B cell (primary cell): ENCODE measurements around the gene PDE4C. TPM values are rescaled to one million over a fixed set of nuclear protein-coding genes. Genes with fewer than 3 reads are reported as not detected.

Experiments used
- ATAC-seq: fragments of 200-7000 bp; cut with Tn5 transposase; one replicate; pipeline ENCODE4 v1.10.0; 2021; ENCODE audit warnings: low read depth, mild to moderate bottlenecking, moderate number of reproducible peaks, moderate library complexity
- CTCF ChIA-PET: fragments of 350-600 bp; sonication (Branson Sonifier 250); formaldehyde crosslinking; loops from one replicate; lab custom pipeline; 2021; ENCODE audit warnings: antibody characterized with exemption, inconsistent platforms; lab: Charles Lee
- POLR2A ChIA-PET: fragments of 350-600 bp; sonication (Branson Sonifier 250); formaldehyde crosslinking; loops from one replicate; lab custom pipeline; 2021; ENCODE audit warnings: antibody characterized with exemption; lab: Charles Lee
- DNase-seq: peaks from one replicate; pipeline ENCODE4 v3.0.0; 2013
- H2AFZ ChIP-seq: 2 replicates; pipeline ENCODE4 v1.6.1; 2012; ENCODE audit warnings: mild to moderate bottlenecking, low read depth, low read length; ENCODE audit not compliant: insufficient read depth, poor library complexity, severe bottlenecking
- H3K27ac ChIP-seq, 2 donors: 1 replicate in 1 of 2; 2 replicates in 1 of 2; pipeline ENCODE4 v1.5.1; 2012 to 2013; ENCODE audit warnings: low read length in 2 of 2, mild to moderate bottlenecking in 2 of 2, moderate library complexity in 1 of 2
- H3K27me3 ChIP-seq, 4 experiments: fragments of 200-600 bp in 1 of 4; sonication (generic) in 1 of 4; replicated peaks in 1 of 4; 1 replicate in 2 of 4; 2 replicates in 2 of 4; pipeline versions ENCODE4 v1.6.1 to v1.7.0; 2013 to 2016; ENCODE audit warnings: low read length in 3 of 4, mild to moderate bottlenecking in 2 of 4, mixed read lengths in 1 of 4, moderate library complexity in 1 of 4; ENCODE audit not compliant: insufficient read depth in 4 of 4, control insufficient read depth in 3 of 4; ENCODE audit errors: control extremely low read depth in 1 of 4
- H3K36me3 ChIP-seq, 2 experiments: replicated peaks in 1 of 2; 1 replicate in 1 of 2; 2 replicates in 1 of 2; pipeline versions ENCODE4 v1.6.1 to v1.7.1; 2013; ENCODE audit warnings: low read length in 1 of 2; ENCODE audit not compliant: insufficient read depth in 2 of 2, control insufficient read depth in 1 of 2; ENCODE audit errors: control extremely low read depth in 1 of 2, extremely low read depth in 1 of 2
- H3K4me1 ChIP-seq, 2 donors: fragments of 200-600 bp in 1 of 2; sonication (generic) in 1 of 2; 1 replicate in 1 of 2; 2 replicates in 1 of 2; pipeline versions ENCODE4 v1.5.1 to v1.6.1; 2013 to 2017; ENCODE audit warnings: low read length in 2 of 2; ENCODE audit not compliant: control insufficient read depth in 2 of 2, insufficient read depth in 2 of 2
- H3K4me2 ChIP-seq: replicated peaks from 2 replicates; pipeline ENCODE3; 2012; ENCODE audit warnings: mild to moderate bottlenecking, low read depth, low read length; ENCODE audit not compliant: poor library complexity, severe bottlenecking
- H3K4me3 ChIP-seq, 5 experiments: fragments of 200-600 bp in 1 of 5; sonication (generic) in 1 of 5; 1 replicate in 3 of 5; 2 replicates in 2 of 5; pipeline versions ENCODE4 v1.5.1 to v1.7.0; 2011 to 2016; ENCODE audit warnings: low read length in 4 of 5, mild to moderate bottlenecking in 4 of 5, low read depth in 2 of 5, control low read depth in 1 of 5, moderate library complexity in 1 of 5; ENCODE audit not compliant: insufficient read depth in 1 of 5; ENCODE audit errors: control extremely low read depth in 1 of 5, extremely low read depth in 1 of 5
- H3K79me2 ChIP-seq: fragments of 200-600 bp; sonication (generic); one replicate; pipeline ENCODE4 v1.6.0; 2016; ENCODE audit warnings: low read length; ENCODE audit not compliant: control insufficient read depth, insufficient read depth
- H3K9ac ChIP-seq: fragments of 200-600 bp; sonication (generic); 2 replicates; pipeline ENCODE4 v1.6.1; 2017; ENCODE audit warnings: mild to moderate bottlenecking, low read length, moderate library complexity
- H3K9me3 ChIP-seq, 3 donors: one replicate each; pipeline versions ENCODE4 v1.6.1 to v1.7.1; 2013; ENCODE audit warnings: low read length in 2 of 3; ENCODE audit not compliant: control insufficient read depth in 2 of 3, insufficient read depth in 1 of 3; ENCODE audit errors: control extremely low read depth in 1 of 3
- H4K20me1 ChIP-seq: 2 replicates; pipeline ENCODE4 v1.6.0; 2012; ENCODE audit warnings: mild to moderate bottlenecking, low read length; ENCODE audit not compliant: insufficient read depth, control insufficient read depth, poor library complexity, severe bottlenecking
- H3K27ac Mint-ChIP-seq: one replicate; pipeline ENCODE4 v1.8.0; 2021; ENCODE audit warnings: mixed read lengths
- H3K27me3 Mint-ChIP-seq: one replicate; pipeline ENCODE4 v1.8.0; 2021; ENCODE audit warnings: mixed read lengths
- H3K4me1 Mint-ChIP-seq: one replicate; pipeline ENCODE4 v1.8.0; 2021; ENCODE audit warnings: mixed read lengths
- H3K4me3 Mint-ChIP-seq: one replicate; pipeline ENCODE4 v1.8.0; 2021; ENCODE audit warnings: mixed read lengths
- H3K9me3 Mint-ChIP-seq: one replicate; pipeline ENCODE4 v1.8.0; 2022; ENCODE audit warnings: mixed read lengths; ENCODE audit not compliant: insufficient read depth
- EZH2 ChIP-seq: IDR thresholded peaks from 2 replicates; pipeline ENCODE4 v1.6.1; 2012; ENCODE audit warnings: borderline replicate concordance, low read depth, mild to moderate bottlenecking, moderate library complexity, low read length; ENCODE audit not compliant: insufficient read depth, poor library complexity, severe bottlenecking
- WGBS: methylation state at CpG from one replicate; pipeline ENCODE4 v1.1.5; 2013; ENCODE audit warnings: missing lambda C conversion rate; ENCODE audit not compliant: insufficient coverage; 5-methylcytosine and 5-hydroxymethylcytosine counted together
- intact Hi-C: fragments of 100-400 bp; cut with micrococcal nuclease; formaldehyde crosslinking; loops from one replicate; pipeline ENCODE4 v1.10.0; 2022
- polyA plus RNA-seq: library from polyadenylated mRNA; depleted of rRNA; stranded (reverse); fragments of >200 nt; gene quantifications from 2 replicates; pipeline ENCODE4 v1.2.3, GENCODE V29; 2012
- total RNA-seq, 2 donors: library from RNA; stranded (reverse); fragments of 120-200 nt in 1 of 2; gene quantifications; 1 replicate in 1 of 2; 2 replicates in 1 of 2; pipeline versions ENCODE4 v1.2.3 to v1.2.4, GENCODE V29; 2013 to 2022
- TF ChIP-seq, protein P1 (sequence below): fragments of 200-600 bp; IDR thresholded peaks from one replicate; pipeline ENCODE4 v1.8.0; 2022; ENCODE audit warnings: antibody characterized with exemption, mild to moderate bottlenecking

Gene PDE4C
- total and polyA plus RNA-seq, 2 donors (not counting 1 experiment from before 2014, with no cell fraction given): not detected

DNA sequence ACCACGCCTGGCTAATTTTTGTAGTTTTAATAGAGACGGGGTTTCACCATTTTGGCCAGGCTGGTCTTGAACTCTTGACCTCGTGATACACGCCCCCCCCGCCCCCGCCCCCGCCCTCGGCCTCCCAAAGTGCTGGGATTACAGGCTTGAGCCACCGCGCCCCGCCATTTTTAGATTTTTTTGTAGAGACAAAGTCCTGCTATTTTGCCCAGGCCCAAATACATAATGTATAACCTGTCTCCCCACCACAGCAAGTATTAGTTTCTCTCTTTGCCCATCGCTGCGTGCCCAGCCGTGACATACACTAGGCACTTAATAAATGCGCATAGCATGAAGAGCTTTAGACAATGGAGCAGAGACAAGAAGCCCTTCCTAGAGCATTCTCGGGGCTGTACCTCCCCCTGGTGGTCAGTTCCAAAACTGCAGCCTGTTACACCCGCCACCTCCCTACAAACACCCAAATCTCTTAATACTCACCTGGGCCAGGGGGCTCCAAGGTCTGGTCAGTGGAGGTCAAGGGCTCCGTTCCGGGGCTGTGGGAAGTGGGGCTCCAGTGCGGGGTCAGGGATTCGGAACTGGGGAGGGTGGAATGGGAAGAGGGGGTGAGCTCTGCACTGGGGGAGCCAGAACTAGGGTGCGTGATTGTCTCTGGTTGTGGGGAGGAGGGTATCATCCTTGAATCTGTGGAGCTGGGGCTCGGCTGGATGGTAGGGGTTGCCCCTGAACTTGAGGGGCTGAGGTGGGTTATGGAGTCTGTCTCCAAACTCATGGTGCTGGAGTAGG lies 25.5 kb upstream of the PDE4C start:
- peaks cover 0 to 12% (median 2%) of the 10 kb centered on the region in 3 donors for H3K9me3 ChIP-seq
- peak overlapping the region; percentile 5 for H3K27ac Mint-ChIP-seq
- intact Hi-C loops: loop anchor here (1.0 to 5.0 kb wide), 8 partner anchors 43 to 313 kb away; partner anchors contain the start of genes MAST3 and RAB3A

More for the DNA sequence above, 25.5 kb upstream of the PDE4C start:
- H3K4me2 ChIP-seq: peak overlapping the region; percentile 7
- DNase-seq (peak; percentile 88), ATAC-seq (peak; percentile 74)
- ChIA-PET CTCF (interaction anchor here (0.5 to 8.0 kb wide), 47 partner anchors 11 to 314 kb away, joined by 3 to 152 read pairs (median 5); partner anchors contain the start of genes JUND, MPV17L2, PIK3R2 and RAB3A), POLR2A (interaction anchor here (0.6 to 1.8 kb wide), 9 partner anchors 9 to 87 kb away, joined by 3 to 7 read pairs (median 4); partner anchors contain the start of genes IQCN and MPV17L2)
- no peaks in the 10 kb centered on the region for H3K36me3 ChIP-seq
- H4K20me1 ChIP-seq: peaks cover 10% of the 10 kb centered on the region
- peaks cover 4% of the 10 kb centered on the region for H3K27me3 Mint-ChIP-seq
- peaks cover 3% of the 10 kb centered on the region for H3K79me2 ChIP-seq
- peaks cover 28 to 38% of the 10 kb centered on the region in 2 donors for H3K4me1 ChIP-seq
- 23% methylated on average over 15 of the region's 23 CpGs for WGBS
- no peak overlapping the region for H2AFZ ChIP-seq
- H3K27ac ChIP-seq: no peak overlapping the region
- H3K4me1 Mint-ChIP-seq: peaks cover 29% of the 10 kb centered on the region
- no peaks in the 10 kb centered on the region for H3K9me3 Mint-ChIP-seq
- H3K27me3 ChIP-seq: peaks cover 0 to 25% (median 2%) of the 10 kb centered on the region in 4 experiments
- H3K4me3 Mint-ChIP-seq: no peak overlapping the region
- no peak overlapping the region for H3K4me3 ChIP-seq
- TF ChIP-seq, protein P1, sequence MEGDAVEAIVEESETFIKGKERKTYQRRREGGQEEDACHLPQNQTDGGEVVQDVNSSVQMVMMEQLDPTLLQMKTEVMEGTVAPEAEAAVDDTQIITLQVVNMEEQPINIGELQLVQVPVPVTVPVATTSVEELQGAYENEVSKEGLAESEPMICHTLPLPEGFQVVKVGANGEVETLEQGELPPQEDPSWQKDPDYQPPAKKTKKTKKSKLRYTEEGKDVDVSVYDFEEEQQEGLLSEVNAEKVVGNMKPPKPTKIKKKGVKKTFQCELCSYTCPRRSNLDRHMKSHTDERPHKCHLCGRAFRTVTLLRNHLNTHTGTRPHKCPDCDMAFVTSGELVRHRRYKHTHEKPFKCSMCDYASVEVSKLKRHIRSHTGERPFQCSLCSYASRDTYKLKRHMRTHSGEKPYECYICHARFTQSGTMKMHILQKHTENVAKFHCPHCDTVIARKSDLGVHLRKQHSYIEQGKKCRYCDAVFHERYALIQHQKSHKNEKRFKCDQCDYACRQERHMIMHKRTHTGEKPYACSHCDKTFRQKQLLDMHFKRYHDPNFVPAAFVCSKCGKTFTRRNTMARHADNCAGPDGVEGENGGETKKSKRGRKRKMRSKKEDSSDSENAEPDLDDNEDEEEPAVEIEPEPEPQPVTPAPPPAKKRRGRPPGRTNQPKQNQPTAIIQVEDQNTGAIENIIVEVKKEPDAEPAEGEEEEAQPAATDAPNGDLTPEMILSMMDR: peak; percentile 87
- TF ChIP-seq EZH2: no peak
- H3K9ac ChIP-seq: no peak overlapping the region
